PC-3 (cell line): ENCODE data around the gene CNPY1.

Experiments used
- EZH2 ChIP-seq: fragments of 300-600 bp; sonication (generic); IDR thresholded peaks from one replicate; pipeline ENCODE4 v1.6.1; 2017; ENCODE audit warnings: antibody characterized with exemption, mild to moderate bottlenecking, low read length; ENCODE audit not compliant: unreplicated experiment
- EZH2phosphoT487 ChIP-seq: fragments of 300-600 bp; sonication (generic); IDR thresholded peaks from 2 replicates; pipeline ENCODE4 v1.6.1; 2018; ENCODE audit warnings: mild to moderate bottlenecking, antibody characterized with exemption, low read length, borderline replicate concordance
- TF ChIP-seq, protein P1 (sequence below): fragments of 300-600 bp; sonication (generic); conservative IDR thresholded peaks from 2 replicates; pipeline ENCODE4 v1.5.1; 2017; ENCODE audit warnings: antibody characterized with exemption, low read depth, mild to moderate bottlenecking, low read length

DNA sequence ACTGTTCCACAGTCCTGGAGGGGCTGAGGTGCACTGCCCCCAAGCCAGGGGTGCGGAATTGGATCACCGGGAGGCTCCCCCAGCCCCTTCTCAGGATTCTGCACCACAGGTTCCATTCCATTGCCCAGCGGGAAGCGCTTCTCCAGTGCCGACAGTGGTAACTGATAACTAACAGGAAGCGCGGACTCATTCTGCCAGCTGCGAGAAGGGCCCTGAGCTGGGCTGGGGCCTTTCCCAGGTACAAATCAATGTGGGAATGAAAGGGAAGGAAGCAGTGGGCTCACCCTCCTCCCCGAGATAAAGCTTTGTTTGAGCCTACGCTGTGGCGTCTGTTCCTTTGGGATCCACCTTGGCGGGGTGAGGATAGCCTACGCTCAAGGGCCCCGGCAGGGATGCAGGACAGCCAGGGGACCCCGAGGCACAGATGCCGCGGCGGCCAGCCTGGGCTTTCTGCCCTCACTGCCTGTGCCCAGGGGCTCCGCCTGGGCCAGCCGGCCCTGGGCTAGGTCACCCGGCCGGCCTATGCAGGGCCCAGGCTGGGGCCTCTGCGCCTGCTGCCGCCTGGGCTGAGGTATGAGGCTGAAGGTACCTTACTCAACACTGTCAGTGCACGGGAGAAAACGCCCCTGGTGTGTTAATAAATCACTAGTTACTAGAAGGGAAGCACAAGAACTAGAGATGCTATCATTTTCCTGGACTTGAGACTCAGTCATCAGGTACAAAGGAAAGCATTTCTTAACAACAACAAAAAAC, 49.0 kb downstream of the CNPY1 start:
- TF ChIP-seq EZH2phosphoT487 (no peak), EZH2 (no peak)
- TF ChIP-seq, protein P1, sequence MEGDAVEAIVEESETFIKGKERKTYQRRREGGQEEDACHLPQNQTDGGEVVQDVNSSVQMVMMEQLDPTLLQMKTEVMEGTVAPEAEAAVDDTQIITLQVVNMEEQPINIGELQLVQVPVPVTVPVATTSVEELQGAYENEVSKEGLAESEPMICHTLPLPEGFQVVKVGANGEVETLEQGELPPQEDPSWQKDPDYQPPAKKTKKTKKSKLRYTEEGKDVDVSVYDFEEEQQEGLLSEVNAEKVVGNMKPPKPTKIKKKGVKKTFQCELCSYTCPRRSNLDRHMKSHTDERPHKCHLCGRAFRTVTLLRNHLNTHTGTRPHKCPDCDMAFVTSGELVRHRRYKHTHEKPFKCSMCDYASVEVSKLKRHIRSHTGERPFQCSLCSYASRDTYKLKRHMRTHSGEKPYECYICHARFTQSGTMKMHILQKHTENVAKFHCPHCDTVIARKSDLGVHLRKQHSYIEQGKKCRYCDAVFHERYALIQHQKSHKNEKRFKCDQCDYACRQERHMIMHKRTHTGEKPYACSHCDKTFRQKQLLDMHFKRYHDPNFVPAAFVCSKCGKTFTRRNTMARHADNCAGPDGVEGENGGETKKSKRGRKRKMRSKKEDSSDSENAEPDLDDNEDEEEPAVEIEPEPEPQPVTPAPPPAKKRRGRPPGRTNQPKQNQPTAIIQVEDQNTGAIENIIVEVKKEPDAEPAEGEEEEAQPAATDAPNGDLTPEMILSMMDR: no peak
